HL-60 (cell line): Measurements from ENCODE around the gene HECW1.

Experiments
- GABPA ChIP-seq: IDR thresholded peaks from 2 replicates; pipeline ENCODE4 v1.6.1; 2012; ENCODE audit warnings: low read depth
- POLR2AphosphoS5 ChIP-seq: IDR thresholded peaks from 2 replicates; pipeline ENCODE4 v1.6.1; 2012; ENCODE audit warnings: low read depth
- TF ChIP-seq, protein P1 (sequence below): IDR thresholded peaks from one replicate; pipeline ENCODE4 v1.5.1; 2011; ENCODE audit warnings: low read length, control low read depth, inconsistent platforms; ENCODE audit not compliant: insufficient read depth

DNA sequence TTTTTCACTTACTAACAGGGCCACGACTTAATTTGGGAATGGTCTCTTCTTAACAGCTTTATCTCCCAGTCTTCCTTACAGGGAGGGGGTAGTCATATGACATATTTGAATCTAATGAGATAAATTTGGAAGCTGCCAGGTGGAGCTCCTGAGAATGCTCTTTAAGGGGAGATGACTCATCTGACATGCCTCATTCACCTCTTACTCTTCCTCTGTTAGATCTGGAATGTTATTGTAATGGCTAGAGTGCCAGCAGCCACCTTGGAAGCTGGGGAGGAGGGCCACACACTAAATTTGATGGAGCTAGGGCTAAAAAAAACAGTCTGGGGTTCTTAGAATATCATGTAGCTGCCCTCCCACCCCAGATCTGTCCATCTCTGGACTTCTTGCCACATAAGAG lies 22.7 kb downstream of the HECW1 start:
- TF ChIP-seq, protein P1, sequence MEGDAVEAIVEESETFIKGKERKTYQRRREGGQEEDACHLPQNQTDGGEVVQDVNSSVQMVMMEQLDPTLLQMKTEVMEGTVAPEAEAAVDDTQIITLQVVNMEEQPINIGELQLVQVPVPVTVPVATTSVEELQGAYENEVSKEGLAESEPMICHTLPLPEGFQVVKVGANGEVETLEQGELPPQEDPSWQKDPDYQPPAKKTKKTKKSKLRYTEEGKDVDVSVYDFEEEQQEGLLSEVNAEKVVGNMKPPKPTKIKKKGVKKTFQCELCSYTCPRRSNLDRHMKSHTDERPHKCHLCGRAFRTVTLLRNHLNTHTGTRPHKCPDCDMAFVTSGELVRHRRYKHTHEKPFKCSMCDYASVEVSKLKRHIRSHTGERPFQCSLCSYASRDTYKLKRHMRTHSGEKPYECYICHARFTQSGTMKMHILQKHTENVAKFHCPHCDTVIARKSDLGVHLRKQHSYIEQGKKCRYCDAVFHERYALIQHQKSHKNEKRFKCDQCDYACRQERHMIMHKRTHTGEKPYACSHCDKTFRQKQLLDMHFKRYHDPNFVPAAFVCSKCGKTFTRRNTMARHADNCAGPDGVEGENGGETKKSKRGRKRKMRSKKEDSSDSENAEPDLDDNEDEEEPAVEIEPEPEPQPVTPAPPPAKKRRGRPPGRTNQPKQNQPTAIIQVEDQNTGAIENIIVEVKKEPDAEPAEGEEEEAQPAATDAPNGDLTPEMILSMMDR = no peak
- TF ChIP-seq POLR2AphosphoS5 (no peak), GABPA (no peak)
